ENCODE measurements around the gene MAEL.

- TF ChIP-seq CTCF (IDR thresholded peaks at IDR 0.05) (no peak), POLR2A (IDR thresholded peaks at IDR 0.05) (no peak)
Measured at GRCh38 chr1:166974647-166975345, 14.3 kb upstream of the MAEL start.
